Erythroblast (primary cell): Measurements from ENCODE around the gene PALLD.

Source experiments
- DNase-seq, 2 experiments: peaks; one replicate each; lab custom pipeline; 2025; lab: John Stamatoyannopoulos, UW
- GATA1 ChIP-seq: IDR thresholded peaks from 2 replicates; pipeline ENCODE4 v1.6.1; 2011; ENCODE audit warnings: low read depth, mild to moderate bottlenecking, control low read depth, low read length, moderate library complexity
- POLR2A ChIP-seq: IDR thresholded peaks from 2 replicates; pipeline ENCODE4 v1.6.1; 2011; ENCODE audit warnings: mild to moderate bottlenecking, low read length

The PALLD gene

DNA sequence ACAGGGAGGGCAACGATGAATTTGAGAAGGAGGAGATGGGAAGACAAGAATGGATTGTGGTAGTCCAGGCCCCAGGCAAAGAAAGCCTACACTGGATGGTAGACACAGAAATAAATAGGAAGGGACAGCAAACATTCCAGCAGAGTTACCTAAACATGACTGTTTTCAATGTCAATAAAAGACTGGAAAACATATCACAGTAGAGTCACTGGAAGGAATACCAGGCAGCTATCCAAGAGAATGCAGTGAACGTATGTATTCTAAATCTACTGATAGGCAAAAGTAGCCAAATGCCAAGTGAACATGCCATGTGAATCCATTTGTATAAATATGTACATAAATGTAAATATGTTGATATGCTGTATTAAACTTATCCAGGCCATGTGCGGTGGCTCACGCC is 183.0 kb downstream of the PALLD start:
- DNase-seq = no peak
- TF ChIP-seq GATA1 (no peak), POLR2A (no peak)

DNA sequence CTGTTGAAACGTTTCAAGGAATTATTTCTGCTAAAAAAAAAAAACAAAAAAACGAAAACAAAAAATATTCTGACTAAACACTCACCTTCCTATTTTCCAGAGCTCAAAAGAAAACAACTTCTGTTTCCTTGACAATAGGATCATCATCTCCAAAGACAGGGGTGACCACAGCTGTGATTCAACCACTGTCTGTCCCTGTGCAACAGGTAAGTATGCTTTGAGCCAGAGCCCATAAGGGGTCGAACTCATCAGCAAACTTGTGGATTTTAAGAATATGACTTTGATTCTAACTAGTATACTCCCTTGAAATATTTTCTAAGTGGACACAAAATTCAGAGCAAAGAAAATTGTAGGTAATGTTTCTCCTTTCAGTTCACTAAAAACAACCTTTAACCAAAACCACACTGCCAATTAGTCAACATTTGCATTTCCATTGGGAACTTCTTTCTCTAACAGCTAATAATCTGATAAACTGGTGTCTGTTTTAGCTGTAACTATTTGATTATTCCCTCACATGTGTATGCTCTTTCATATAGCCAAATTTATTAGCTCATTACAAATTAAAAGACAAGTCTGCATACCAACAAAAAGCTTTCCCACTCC is 186.1 kb downstream of the PALLD start:
- TF ChIP-seq POLR2A = no peak
- DNase-seq = no peak

DNA sequence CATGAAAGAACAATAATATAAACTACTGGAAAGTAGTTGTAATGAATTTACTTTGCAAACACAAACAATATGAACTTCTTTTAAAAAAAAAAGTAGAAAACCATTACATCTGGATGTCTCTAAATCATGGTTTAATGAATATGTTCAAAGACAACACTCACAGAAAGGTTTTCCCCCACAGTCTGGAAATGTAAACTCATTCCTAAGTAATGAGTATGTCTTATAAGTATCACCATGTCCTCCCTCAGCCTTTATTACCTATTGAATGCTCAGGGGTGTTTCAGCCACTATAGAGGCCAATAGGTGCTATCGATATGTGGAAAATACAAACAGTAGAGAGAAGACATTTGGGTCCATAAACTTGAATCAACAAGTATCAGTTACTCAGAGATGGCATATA is 186.7 kb downstream of the PALLD start:
- TF ChIP-seq GATA1 (no peak), POLR2A (no peak)
- DNase-seq = no peak

DNA sequence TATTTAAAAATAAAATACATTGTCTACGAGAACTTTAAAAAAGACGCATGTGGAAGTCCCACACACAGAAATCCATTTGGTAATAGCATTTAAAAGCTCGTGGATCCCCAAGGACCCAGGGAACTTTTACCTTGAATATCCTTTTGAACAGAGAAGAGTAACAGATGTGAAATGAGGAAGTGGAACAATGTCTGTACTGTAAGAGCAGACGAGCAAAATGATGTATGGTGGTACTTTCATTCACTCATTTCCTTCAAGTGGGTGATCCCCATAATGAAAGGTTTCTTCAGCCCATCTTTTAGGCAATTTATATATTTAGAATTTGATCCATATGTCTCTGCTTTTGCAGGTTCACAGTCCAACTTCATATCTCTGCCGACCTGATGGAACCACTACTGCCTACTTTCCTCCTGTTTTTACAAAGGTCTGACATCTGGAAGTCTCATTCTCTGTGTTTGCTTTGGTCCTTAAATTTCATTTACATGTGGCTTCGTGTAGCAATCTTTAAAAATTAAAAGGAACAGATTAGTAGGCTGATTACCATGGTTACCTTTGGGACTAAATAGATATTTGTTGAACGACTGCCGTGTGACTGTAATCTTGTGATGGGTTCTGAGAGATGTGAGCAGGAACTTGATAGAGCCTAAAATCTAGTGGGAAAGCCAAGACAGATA is 188.4 kb downstream of the PALLD start:
- TF ChIP-seq GATA1 (no peak), POLR2A (no peak)
- DNase-seq = no peak

DNA sequence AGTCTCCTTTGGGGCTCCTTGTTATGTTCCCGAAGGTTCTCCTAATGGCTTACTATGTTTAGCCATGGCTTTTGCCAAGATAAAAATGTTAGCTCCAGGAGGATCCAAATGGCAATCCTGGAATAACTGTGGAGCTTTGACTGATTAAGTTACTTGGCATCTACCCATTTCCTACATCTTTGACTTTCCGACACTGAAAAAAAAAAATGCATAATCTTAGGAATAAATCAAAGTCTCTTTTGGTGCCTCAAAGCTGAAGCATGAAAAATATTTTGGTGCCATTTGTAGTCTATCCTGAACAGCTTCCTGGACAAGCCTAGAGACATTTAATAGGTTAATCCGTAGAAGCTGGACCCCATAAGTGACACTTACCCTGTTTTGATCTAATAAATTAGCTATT is 191.7 kb downstream of the PALLD start:
- TF ChIP-seq POLR2A = no peak
- TF ChIP-seq GATA1 = no peak
- no peak for DNase-seq

DNA sequence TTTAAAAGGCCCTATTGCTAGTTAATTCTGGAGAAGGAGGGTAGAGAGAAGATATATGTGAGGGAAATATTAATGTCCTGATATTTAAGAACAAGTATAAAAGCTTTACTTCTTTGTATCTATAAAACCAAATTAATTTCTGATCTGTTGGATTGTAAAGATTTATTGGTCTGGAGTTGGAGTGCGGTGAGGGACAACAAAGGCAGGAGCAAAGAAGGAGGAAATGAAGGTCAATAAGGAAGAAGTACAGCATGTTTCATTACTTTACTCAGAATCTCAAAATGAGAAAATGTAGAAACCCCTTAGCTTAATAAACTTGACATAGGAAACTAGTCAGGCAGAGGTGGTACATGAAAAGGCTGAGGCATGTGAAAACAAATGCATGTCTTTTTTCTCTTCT is 192.9 kb downstream of the PALLD start:
- no peak for DNase-seq
- no peak for TF ChIP-seq POLR2A
- no peak for TF ChIP-seq GATA1

DNA sequence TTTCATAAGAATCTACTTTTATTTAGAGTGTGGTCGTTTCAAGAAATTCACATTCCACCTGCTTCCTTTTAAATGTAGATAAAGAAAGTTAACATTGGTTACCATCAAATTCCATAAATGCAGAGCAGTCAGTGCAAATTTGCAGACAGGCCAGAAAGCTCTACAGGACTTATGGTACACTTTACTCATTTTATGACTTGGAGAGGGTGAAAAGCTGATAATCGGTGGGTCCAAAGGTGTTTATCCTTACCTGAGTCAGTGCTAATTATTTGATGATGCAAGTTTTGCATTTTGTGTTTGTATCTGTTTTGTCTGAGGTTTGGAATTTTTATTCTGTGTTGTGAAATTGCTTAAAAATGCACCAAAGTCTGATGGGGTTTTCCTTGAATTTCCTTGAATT is 193.3 kb downstream of the PALLD start:
- DNase-seq = no peak
- TF ChIP-seq POLR2A (no peak), GATA1 (no peak)

DNA sequence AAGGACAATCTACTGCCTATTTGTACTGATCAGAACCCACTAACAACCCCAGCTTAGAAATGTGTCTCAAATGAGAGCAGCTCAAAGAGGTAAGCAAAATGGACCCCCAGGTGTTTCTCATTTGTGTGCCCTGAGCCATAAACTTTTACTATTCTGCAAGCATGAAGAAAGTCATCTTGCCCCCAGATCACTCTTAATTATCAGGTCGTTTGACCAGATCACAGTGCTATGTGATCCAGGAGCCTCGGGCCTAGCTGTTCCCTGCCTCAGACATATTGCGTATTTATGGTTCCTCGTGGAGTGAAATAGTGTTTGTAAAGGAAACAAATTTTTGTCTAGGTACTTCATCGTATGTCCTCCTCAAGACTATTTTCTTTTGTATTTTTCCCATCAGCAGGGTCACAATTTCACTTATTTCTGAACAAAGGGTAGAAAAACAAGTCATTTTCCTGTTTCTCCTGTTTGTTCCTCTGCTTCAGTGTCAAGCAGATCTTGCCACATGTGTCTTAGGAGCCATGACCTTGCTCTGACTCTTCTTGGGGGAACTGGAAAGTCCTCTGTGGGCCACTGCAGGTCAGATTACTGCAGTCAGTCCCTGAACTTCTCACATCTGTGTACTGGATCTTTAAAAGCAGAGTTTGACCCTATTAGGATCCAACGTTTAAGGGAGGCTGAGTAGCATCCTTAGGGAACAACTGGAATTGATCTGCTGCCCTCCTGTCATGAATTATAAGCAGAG is 194.9 kb downstream of the PALLD start:
- no peak for DNase-seq
- TF ChIP-seq GATA1 = no peak
- TF ChIP-seq POLR2A = no peak

DNA sequence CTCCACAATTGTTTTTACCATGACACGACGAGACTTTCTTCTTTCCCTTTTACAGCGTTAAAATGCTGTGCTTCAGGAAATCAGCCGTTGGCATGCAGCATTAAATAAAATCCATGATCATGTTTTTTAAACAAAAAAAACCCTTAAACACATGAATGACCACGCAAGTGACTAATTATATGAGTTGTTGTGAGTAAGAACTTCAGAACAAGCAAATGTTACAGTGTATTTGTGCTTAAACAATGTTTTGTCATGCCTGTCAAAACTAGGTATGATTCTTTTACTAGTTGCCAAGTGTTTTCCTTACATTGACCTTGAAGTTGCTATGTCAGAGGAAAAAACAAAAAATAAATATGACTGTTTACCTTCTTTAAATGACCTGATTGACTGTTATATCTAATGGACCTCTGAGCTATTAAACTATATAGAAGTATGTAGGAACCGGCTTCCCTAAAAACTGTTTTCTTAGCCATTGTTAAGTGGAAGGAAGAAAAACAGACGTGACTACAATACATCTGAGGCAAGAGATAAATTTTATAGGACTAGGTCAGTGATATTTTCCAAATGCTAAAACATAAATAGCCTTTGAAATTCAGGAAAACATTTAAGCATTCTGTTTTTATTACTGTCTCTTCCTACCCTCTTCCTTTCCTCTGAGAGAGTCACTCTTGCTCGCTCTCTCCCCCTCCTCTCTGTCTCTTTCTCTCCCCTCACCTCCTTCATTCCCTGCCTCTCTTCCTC is 197.1 kb downstream of the PALLD start:
- DNase-seq = no peak
- TF ChIP-seq POLR2A (no peak), GATA1 (no peak)

DNA sequence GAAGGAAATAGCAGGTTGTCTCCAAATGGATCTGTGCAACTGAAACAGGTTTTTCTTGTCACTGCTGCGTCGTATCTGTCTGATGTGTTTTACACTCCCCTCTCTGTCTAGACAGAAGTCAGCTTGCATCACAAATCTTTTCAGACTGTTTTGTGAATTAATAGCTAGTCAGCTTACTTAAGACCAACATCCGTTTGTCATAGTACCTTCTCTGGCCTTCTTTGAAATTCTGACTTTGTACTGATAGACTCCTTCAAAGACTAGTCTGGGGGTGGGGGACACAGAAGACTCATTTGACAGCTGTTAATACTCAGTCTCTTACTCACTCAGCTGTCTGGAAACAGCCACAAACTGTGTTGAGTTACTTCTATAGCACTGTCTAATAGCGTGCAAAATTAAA is 197.8 kb downstream of the PALLD start:
- DNase-seq = no peak
- no peak for TF ChIP-seq POLR2A
- TF ChIP-seq GATA1 = no peak

DNA sequence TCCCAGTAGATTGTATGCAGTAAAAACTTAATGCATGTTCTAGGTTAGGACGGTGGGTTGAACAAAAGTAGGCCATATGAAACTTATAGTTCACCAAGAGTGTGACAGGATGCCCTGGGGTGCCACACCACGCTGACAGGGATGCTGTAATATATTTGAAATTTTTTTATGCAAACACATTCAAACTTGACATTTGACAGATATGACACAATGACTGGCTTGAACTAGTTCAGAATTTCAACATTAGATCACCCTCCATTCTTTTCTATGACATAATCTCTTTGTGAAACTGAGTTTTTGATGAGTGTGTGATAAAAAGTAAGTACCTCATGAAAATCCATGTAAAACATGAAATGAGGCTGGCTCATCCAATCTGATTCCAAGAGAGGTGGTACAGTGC is 198.4 kb downstream of the PALLD start:
- TF ChIP-seq POLR2A (no peak), GATA1 (no peak)
- no peak for DNase-seq

DNA sequence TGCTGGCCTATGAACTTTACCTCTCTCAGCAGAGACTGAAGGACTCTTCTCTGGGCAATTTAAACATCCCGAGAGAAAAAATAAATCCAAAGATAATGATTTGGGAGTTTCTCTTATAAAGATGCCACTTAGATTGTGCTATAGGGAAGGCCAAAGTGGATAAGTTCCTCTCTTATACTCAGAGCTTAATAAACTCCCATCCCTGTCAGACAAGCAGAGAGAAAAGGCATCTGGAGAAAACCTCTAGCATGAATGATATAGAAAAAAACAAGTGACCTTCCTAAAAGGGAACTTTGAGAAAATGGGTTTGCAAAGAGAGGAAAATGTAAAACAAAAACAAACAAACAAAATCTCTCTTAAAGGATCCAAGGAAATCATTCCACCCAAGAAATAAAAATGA is 199.4 kb downstream of the PALLD start:
- no peak for DNase-seq
- TF ChIP-seq POLR2A (no peak), GATA1 (no peak)

DNA sequence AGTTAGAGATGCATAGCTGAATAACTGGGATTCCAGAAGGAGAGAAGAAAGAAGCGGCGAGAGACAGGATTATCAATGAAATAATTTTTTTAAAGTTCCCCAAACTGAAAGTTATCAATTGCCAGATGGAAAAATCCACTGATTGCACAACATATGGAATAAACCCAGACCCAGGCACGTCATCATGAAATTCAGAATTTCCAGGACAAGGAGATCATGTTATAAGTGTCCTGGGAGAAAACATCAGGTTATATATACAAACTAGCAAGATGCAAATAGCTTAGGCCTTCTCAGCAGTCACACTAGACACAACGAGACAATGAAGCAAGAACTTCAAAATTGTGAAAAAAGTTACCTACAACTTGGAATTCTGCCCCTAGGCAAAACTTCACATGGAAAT is 200.0 kb downstream of the PALLD start:
- TF ChIP-seq GATA1 = no peak
- TF ChIP-seq POLR2A = no peak

DNA sequence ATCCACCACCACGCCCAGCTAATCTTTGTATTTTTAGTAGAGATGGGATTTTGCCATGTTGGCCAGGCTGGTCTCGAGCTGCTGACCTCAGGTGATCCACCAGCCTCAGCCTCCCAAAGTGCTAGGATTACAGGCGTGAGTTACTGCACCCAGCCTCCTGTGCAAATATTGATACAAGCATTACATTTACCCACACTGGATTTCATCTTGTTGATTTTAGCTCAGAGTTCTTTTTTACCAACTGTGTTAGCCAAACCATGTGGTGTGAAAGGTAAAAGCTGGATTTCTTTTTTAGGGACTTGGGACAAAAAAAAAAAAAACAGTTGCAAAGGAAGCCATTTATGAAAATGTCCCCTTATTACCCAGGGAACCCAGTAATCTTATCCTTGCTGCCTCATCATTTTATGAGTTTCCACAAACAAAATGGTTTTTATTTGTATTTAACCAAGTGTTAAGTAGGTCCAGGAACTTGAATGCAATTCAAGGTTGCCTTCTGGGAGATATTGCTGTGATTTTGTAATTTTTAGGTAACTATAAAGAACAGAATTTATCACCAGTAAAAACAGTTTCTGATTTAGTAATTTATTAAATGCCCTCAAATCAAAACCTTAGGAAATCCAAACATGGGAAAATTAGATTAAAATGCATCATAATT is 202.5 kb downstream of the PALLD start:
- TF ChIP-seq POLR2A = no peak
- no peak for TF ChIP-seq GATA1
- DNase-seq = no peak

More for the DNA sequence above, 200.0 kb downstream of the PALLD start:
- DNase-seq = no peak
